ENCODE data around the gene FAF2. TPM values are rescaled to one million over a fixed set of nuclear protein-coding genes. Genes with fewer than 3 reads are reported as not detected.
"Not testable (repeated sequence)": the region's sequence is repeated elsewhere in the genome, so short reads cannot be mapped to it uniquely, and the experiment has no call there.

Gene FAF2
- total RNA-seq, 1 experiment from 2014 or later: 32.1 TPM

DNA sequence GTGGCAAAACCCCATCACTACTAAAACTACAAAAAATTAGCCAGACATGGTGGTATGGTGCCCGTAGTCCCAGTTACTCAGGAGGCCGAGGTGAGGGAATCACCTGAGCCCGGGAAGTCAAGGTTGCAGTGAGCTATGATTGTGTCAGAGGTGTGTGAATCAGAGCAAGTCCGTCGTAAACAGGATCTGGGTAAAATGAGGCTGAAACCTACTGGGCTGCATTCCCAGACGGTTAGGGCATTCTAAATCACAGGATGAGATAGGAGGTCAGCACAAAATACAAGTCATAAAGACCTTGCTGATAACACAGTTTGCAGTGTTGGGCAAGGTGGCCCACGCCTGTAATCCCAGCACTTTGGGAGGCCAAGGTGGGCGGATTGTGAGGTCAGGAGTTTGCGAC lies 29.9 kb upstream of the FAF2 start:
- no peak for DNase-seq (ENCODE audit: low read depth)

DNA sequence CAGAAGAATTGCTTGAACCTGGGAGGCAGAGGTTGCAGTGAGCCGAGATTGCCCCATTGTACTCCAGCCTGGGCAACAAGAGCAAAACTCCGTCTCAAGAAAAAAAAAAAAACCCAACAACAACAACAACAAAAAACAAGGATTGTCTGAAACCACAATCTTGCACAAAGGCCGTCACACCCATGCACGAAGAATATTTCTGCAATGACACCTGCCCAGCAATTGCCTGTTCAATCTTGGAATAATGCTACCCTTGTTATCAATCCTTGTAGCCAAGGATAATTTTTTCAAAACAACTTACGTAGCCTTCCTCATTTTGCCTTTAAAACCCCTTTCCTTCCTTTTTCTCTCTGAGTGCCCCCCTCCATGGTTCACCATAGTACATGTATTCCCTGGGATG lies 28.1 kb upstream of the FAF2 start:
- DNase-seq (ENCODE audit: low read depth): no peak

DNA sequence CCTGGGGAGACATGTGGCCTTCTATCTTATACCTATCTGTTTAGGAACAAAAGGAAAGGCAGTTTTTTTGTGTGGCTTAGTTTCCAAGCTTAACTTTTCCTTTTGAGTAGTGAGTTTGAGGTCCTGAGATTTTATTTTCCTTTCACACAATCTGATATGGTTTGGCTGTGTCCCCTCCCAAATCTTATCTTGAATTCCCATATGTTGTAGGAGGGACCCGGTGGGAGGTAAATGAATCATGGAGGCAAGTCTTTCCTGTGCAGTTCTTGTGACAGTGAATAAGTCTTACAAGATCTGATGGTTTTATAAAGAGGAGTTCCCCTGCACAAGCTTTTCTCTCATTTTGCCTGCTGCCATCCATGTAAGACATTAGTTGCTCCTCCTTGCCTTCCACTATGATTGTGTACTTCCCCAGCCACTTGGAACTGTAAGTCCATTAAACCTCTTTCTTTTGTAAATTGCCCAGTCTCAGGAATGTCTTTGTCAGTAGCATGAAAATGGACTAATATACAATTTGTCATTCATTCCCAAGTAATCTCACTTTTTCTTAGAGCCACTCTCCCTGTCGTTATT lies 27.1 kb upstream of the FAF2 start:
- DNase-seq (ENCODE audit: low read depth): no peak

DNA sequence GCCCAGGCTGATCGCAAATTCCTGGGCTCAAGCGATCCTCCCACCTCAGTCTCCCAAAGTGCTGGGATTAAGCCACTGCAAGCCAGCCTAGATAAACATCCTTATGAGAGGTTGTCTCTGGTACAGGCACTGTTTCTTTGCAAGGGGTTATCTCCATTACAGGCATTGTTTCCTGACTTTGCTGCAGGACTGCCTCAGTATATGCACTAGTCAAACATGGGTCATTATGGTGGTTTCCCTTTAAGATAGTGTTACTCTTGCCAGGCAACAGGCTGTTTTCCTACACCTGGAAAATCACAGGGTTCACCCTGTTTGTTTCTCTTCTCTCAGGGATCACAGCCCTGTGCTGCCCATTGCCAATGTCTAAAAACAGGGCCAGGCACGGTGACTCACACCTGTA lies 24.0 kb upstream of the FAF2 start:
- no peak for DNase-seq (ENCODE audit: low read depth)

DNA sequence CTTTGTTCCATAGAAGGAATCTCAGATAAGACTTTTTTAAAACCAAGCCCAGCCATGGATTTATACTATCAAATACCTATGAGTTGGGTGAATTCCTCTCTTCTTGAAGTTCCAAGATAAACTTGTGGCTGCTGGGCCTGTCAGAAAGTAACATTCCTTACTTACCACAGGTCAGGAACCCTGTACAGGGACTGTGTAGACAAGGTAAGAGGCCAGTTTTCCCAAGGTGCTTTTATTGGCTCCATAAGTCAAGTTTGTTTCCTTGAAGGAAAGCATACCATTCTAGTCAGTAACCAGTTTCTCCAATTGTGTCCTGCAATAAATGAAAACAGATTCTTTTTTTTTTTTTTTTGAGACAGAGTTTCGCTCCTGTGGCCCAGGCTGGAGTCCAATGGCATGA lies 23.0 kb upstream of the FAF2 start:
- DNase-seq (ENCODE audit: low read depth): no peak

DNA sequence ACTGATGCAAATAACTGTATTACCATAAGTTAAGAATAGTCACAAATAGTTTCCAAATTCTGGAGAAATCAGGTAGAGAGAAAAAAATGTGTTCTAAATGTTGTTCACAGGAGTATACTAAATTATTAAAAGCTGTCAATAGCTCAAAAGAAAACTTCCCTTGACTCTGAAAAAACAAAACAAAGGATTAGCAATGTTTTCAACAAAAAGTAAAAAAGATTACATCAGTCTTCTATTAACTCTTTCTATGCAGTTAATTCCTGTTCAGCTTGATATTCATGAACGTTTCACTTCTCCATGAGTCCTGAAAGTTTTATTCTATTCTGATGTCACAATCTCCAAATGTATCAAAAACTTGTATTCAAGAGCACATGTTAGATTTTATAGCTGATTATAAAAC lies 22.4 kb upstream of the FAF2 start:
- no peak for DNase-seq (ENCODE audit: low read depth)

DNA sequence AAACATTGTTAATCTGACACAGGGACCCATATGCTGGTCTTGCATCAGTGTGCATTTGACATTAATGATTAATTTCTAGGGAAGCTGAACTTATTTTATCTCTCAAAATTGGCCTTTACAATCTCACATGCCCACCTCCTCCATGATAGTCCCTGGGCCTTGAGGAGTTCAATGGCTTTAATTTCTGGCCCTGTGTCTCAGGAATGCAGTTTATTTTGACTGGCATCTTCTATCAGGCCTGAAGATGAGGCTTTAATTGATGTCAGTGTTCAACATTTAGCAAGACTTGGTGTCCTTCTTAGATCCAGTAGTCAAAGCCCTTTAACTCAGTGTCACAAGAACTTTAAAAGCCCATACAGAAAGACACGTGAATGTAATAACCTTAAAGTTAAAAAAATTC lies 21.3 kb upstream of the FAF2 start:
- no peak for DNase-seq (ENCODE audit: low read depth)

DNA sequence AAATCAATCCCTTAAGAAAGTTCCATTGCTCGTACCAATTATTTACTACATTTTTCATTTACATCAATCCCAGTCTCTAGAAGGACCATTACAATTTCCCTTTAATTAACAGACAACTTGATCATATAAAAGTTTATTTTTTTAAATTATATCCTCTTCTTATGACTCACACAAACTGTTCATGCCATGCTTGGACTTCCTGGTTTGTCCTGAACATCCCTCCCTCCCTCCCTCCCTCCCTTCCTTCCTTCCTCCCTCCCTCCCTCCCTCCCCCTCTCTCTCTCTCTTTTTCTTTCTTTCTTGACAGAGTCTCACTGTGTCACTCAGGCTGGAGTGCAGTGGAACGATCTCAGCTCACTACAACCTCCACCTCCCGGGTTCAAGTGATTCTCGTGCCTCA lies 20.2 kb upstream of the FAF2 start:
- peak; percentile 46 for DNase-seq (ENCODE audit: low read depth)

DNA sequence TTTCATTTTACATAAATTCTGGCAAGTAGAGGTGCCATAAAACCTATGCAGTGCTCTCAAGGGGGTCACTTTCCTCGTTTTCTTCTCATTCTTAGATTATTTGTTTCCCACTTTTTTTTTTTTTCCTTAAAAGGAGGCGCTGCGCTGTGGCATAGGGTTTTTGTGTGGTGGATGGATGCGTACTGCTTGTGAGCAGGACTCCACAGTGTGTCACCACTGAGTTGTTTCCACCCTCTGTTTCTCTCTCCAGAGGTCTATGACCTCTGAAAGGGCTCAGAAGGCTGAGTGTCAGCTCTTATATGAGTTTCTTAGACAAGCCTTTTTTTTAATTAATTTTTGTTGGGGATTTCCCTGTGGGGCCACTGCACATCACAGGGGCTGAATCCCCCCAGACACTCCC lies 18.2 kb upstream of the FAF2 start:
- DNase-seq (ENCODE audit: low read depth): peak; percentile 17

DNA sequence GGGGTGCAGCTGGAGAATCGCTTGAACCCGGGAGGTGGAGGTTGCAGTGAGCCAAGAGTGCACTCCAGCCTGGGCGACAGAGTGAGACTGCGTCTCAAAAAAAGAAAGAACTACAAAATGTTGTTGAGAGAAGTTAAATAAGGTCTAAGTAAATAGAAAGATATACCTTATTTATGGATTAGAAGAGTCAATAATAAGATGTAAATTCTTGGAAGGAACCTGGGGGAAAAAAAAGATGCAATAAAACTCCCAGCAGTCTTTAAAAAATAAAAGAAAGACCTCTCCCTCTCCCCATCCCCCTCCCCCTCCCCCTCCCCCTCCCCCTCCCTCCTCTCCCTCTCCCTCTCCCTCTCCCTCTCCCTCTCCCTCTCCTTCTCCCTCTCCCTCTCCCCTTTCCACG lies 15.5 kb upstream of the FAF2 start:
- DNase-seq (ENCODE audit: low read depth): no peak

DNA sequence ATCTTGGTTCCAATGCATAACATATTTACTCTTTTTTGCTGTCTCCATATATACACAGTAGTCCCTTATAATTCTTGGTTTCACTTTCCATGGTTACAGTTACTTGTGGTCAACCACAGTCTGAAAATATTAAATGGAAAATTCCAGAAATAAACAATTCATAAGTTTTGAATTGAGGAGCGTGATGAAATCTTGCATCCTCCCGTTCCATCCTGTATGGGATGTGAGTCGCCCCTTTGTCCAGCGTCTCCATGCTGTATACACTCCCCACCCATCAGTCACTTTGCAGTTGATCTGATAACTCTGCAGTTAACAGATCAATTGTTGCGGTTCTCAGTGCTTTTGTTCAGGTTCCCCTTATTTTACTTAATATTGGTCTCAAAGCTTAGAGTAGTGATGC lies 11.5 kb upstream of the FAF2 start:
- DNase-seq (ENCODE audit: low read depth): peak; percentile 30

DNA sequence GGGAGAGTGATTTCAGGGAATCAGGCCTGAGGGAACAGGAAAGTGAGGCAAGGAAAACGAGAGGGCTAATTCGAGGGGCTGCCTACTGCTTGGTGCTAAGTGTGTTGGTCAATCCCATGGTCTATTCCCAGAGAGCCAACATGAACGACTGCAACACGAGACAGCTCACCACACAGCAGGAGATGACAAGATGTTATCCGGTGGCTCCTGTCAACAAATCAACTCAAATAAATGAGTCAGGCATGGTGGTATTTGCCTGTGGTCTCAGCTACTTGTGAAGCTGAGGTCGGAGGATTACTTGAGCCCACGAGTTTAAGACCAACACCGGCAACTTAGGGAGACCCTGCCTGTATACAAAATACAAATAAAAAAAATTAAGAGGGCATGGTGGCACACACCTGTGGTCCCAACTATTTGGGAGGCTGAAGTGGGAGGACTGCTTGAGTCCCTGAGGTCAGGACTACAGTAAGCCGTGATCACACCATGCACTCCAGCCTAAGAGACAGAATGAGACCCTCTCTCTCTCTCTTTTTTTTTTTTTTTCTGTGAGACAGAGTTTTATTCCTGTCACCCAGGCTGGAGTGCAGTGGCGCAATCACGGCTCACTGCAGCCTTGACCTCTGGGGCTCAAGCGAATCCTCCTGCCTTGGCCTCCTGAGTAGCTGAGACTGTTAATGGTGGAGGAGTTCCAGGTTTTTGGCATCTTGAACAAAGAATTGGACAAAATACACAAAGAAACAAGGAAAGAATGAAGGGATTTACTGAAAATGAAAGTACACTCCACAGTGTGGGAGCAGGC lies 9.0 kb upstream of the FAF2 start:
- peak; percentile 81 for DNase-seq (ENCODE audit: low read depth)

DNA sequence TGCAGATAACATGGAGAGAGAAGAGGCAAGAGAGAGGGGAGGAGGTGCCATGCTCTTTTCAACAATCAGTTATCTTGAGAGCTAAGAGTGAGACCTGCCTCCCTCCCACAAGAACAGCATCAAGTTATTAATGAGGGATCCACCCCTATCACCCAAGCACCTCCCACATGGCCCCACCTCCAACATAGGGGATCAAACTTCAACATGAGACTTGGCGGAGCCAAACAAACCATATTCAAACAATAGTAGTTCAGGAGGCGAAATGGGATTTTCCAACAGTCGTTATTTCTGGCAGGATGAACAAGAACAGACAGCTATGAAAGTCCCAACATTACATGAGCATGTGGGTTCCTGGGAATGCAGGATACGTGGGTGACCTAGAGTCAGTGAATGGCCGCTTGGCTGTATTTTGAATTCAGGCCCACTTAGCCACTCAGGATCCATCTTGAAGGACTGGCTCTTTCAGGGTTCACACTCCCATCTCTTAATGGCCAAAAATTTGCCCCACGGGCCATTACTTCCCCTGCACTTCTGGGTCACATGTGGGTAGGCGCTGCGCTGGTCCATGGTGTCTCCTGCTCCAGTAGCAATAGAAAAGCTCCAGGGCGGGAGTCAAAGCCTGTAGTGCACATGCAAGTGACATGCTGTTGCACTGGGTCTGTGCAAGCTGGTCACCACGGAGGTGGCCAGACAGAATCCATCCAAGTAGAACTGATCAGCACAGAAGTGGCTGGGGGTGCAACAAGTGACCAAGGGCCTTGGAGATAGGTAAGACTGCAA lies 7.1 kb upstream of the FAF2 start:
- DNase-seq (ENCODE audit: low read depth): no peak

DNA sequence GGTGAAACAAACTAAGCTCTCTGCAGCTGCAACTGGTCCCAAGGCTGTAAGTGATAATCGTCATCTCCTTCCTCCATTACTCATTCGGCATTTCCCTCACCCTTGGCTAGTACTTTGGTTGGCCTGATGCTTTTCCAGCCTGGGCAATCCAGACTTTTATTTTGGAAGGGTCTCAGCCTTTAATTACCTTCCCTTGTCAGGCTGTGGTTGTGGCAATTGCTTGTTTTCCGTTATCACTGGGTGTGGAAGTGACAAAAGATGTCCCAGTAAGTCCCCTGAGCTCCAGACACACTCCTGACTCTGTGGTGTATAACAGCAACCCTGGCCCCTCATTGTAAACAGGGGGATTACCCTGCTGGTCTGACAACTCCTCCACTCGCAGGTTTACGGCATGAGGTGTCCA lies 6.3 kb upstream of the FAF2 start:
- peak; percentile 37 for DNase-seq (ENCODE audit: low read depth)

DNA sequence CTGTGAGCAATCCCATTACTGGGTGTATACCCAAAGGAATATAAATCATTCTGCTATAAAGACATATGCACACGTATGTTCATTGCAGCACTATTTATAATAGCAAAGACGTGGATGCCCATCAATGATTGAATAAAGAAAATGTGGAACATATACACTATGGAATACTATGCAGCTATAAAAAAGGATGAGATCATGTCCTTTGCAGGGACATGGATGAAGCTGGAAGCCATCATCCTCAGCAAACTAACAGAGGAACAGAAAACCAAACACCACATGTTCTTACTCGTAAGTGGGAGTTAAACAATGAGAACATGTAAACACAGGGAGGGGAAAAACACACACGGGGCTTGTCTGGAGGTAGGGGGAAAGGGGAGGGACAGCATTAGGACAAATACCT lies 5.3 kb upstream of the FAF2 start:
- not testable (repeated sequence) for DNase-seq (ENCODE audit: low read depth)

DNA sequence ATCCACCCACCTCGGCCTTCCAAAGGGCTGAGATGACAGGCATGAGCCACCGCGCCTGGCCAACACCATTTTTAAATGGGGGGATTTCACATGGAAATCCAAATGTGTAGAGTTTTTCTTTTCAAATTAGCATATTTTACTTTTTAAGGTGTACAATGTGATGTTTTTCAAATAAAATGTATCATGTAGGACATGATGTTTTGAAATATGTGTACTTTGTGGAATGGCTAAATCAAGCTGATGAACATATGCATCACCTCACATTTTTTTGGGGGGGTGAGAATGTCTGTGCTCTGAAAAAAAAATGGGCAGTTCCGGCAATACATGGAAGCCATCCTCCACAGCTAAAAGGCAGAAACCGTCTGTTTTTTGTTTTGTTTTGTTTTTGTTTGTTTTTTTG lies 3.4 kb upstream of the FAF2 start:
- no peak for DNase-seq (ENCODE audit: low read depth)

DNA sequence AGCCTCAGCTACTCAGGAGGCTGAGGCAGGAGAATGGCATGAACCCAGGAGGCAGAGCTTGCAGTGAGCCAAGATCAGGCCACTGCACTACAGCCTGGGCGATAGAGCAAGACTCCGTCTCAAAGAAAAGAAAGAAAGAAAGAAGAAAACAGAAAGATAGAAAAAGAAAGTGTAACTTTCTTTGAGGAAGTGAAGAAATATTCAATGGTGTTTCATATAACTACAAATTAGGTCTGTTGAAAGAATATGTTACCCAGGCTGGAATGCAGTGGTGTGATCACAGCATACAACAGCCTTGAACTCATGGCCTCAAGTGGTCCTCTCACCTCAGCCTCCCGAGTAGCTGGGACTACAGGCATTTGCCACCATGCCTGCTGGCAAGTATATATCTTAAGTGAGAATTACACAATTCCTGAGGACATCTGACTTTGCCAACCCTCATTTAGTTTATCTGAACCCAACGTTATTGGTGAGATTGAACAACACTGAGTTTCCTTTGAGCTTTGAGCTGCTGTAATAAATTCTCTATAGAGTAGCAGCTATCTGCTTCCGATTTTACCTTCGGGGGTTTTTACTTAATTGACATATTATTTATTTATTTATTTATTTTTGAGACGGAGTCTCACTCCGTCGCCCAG lies 2.0 kb upstream of the FAF2 start:
- no peak for DNase-seq (ENCODE audit: low read depth)

DNA sequence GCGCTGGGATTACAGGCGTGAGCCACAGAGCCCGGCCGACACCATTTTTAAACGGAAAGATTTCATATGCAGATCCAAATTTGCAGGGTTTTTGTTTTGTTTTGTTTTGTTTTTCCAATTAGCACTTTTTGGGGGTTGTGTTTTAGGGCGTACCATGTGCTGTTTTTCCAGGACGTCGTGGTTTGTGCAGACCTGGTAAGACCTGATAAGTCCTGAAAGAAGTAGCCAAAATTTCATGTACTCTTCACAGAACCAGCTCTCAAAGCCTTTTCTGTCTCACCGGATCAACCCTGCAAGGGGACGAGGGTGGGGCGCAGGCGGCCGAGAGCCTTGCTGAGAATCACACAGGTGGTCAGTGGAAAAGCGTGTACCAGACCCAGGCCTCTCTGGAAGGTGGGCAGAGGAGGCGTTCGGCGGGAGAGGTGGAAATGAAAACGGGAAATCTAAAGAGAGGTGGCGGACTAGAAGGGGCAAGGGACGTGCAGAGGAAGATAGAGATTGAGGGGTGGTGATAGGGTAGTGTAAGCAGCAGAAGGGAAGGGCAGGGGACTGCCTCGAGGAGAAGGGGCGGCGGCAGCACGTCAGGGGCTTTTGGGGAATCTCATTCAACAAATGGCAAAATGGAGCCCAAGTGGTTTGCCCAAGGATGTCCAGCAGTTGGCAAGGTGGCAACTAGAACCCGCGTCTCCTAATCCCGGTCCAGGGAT lies 1.1 kb upstream of the FAF2 start:
- peak; percentile 11 for DNase-seq (ENCODE audit: low read depth)

DNA sequence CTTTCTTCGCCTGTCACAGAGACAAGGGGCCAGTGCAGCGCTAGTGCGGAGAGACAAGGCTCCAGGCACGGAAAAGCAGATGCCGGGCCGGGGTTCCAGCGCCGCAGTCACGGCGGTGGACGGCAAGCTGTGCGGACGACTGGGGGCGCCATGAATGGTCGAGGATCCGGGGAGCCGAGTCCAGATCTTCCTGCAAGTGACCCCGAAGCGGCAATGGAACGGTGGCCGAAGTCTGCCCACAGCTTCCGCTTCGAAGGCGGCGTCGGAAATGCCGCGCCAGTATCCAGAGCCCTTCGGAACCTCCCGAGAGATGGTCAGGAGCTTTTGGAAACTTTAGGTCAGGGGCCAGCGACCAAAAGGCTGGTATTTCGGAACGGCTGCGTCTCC lies 601 bp upstream of the FAF2 start:
- DNase-seq (ENCODE audit: low read depth): no peak

DNA sequence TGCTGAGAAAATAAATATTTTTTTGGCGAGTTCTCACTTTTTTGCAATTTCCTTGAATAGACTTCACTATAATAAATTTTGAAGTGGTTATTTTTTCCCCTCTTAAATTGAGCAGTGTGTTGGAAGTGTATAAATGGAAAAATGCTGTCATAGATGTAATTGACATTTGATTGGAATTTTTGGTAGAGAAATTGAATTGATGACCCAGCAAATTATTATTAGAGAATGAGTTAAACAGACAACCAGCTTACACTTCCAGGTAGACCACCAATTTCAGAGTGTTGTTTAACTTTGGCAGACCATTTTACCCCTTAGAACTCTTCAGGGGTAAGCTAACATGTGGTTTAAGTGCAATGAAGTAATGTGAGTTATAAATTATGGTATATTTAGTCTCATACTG lies 1.9 kb downstream of the FAF2 start:
- DNase-seq (ENCODE audit: low read depth): no peak

DNA sequence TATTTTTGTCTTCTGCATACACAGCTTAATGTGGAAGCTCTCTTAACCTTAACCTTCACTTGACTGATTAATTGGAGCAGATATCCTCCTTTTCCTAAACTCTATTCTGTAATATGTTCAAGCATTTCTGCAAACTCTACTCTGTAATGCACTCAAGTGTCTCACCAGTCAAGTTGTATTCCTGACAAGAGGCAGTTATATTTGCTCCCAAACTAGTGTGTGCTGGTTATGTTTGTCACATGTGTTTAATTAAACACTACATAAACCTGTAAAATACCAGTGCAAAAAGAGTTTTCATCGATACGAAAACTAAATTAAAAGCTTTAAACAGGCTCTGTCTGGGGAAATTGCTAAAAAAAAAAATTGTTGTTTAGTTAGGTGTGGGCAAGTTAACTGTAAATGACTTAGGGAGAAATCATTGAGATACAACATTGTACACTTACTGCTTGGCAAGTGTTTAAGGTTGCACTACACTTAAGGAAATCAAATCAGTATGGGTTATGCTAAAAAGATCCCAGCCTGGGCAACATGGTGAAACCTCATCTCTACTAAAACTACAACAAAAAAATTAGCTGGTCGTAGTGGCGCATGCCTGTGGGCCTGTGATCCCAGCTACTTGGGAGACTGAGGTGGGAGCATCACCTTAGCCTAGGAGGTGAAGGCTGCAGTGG lies 6.7 kb downstream of the FAF2 start:
- DNase-seq (ENCODE audit: low read depth): no peak

Data from RPMI7951 (cell line).